Prostate gland (tissue), 2 donors: ENCODE data around the gene VSIR. TPM values are rescaled to one million over a fixed set of nuclear protein-coding genes. Genes with fewer than 3 reads are reported as not detected.

Experiments used
- DNase-seq: peaks from one replicate; pipeline ENCODE4 v3.0.0-alpha.2; 2019; ENCODE audit warnings: low spot score
- H3K27ac ChIP-seq, 2 donors: fragments of 200-600 bp; sonication (generic); 2 replicates each; pipeline ENCODE4 v1.5.1; 2017 to 2019
- H3K27me3 ChIP-seq: fragments of 200-600 bp; sonication (generic); replicated peaks from 2 replicates; pipeline ENCODE4 v1.5.1; 2019; ENCODE audit not compliant: insufficient read depth
- H3K36me3 ChIP-seq, 2 donors: fragments of 200-600 bp; sonication (generic); 1 replicate in 1 of 2; 2 replicates in 1 of 2; pipeline versions ENCODE4 v1.5.1 to v1.8.1; 2017 to 2019
- H3K4me1 ChIP-seq: fragments of 200-600 bp; sonication (generic); replicated peaks from 2 replicates; pipeline ENCODE4 v1.5.1; 2019
- H3K4me3 ChIP-seq, 2 donors: fragments of 200-600 bp; sonication (generic); 2 replicates each; pipeline ENCODE4 v1.5.1; 2017 to 2019
- H3K9me3 ChIP-seq: fragments of 200-600 bp; sonication (generic); 2 replicates; pipeline ENCODE4 v1.5.1; 2017
- POLR2A ChIP-seq: fragments of 450-650 bp; IDR thresholded peaks from one replicate; pipeline ENCODE4 v1.6.1; 2016; ENCODE audit warnings: antibody characterized with exemption, mild to moderate bottlenecking
- POLR2AphosphoS5 ChIP-seq: sonication (generic); formaldehyde crosslinking; IDR thresholded peaks from one replicate; pipeline ENCODE4 v1.6.1; 2017; ENCODE audit warnings: antibody characterized with exemption
- WGBS: methylation state at CpG from one replicate; pipeline ENCODE4 v1.1.5; 2018; 5-methylcytosine and 5-hydroxymethylcytosine counted together
- intact Hi-C: fragments of 100-400 bp; cut with DNase I; formaldehyde crosslinking; loops from one replicate; pipeline ENCODE4 v1.14.2; 2022
- total RNA-seq, 2 donors: library from RNA; depleted of rRNA; stranded (reverse); fragments of >200 nt; gene quantifications; one replicate each; pipeline ENCODE4 v1.1.0, GENCODE V29; 2016
- TF ChIP-seq, protein P1 (sequence below), 4 experiments: fragments of 200-600 bp in 2 of 4; fragments of 450-650 bp in 2 of 4; sonication (generic) in 2 of 4; IDR thresholded peaks; 1 replicate in 3 of 4; 2 replicates in 1 of 4; pipeline ENCODE4 v1.5.1; 2016 to 2019; ENCODE audit warnings: antibody characterized with exemption in 4 of 4, mild to moderate bottlenecking in 2 of 4, moderate library complexity in 2 of 4

The VSIR gene
- total RNA-seq, 2 donors from 2014 or later: 23.1 to 40.2 TPM

DNA sequence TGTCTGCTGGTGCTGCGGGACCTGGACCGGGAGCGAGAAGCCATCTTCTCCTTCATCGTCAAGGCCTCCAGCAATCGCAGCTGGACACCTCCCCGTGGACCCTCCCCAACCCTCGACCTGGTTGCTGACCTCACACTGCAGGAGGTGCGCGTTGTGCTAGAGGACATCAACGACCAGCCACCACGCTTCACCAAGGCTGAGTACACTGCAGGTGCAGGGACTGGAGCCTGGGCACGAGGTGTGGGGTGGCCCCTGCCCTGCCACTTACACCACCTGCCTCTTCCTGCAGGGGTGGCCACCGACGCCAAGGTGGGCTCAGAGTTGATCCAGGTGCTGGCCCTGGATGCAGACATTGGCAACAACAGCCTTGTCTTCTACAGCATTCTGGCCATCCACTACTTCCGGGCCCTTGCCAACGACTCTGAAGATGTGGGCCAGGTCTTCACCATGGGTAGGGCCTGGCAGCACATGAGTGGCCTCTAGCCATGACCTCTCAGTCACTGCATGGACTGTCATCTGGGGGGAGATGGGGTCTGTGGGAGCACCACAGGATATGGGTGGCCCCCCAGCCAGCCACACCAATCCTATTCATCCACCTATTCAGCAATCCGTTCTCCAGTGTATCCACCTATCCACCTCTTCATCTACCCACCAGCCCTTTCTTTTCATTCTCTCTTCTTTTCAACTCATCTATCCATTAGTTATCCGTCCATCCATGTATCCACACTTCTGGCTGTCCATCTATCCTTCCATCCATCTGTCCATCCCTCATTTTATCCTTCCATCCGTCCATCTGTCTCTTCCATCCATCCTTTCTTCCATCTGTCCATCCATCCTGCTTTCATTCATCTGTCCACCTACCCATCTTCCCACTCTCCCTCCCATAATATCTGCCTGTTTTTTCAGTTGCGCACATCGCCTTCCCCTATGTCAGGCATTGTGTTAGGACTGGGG, 34.5 kb upstream of the VSIR start:
- no peak for DNase-seq
- TF ChIP-seq POLR2AphosphoS5 (no peak), POLR2A (no peak)
- TF ChIP-seq, protein P1, sequence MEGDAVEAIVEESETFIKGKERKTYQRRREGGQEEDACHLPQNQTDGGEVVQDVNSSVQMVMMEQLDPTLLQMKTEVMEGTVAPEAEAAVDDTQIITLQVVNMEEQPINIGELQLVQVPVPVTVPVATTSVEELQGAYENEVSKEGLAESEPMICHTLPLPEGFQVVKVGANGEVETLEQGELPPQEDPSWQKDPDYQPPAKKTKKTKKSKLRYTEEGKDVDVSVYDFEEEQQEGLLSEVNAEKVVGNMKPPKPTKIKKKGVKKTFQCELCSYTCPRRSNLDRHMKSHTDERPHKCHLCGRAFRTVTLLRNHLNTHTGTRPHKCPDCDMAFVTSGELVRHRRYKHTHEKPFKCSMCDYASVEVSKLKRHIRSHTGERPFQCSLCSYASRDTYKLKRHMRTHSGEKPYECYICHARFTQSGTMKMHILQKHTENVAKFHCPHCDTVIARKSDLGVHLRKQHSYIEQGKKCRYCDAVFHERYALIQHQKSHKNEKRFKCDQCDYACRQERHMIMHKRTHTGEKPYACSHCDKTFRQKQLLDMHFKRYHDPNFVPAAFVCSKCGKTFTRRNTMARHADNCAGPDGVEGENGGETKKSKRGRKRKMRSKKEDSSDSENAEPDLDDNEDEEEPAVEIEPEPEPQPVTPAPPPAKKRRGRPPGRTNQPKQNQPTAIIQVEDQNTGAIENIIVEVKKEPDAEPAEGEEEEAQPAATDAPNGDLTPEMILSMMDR (IDR thresholded peaks at IDR 0.05): no peak
- no peaks in the 10 kb centered on the region for H3K4me1 ChIP-seq
- no peak overlapping the region for H3K4me3 ChIP-seq
- WGBS: 91% methylated on average over 21 of the region's 21 CpGs
- H3K27me3 ChIP-seq: no peaks in the 10 kb centered on the region
- H3K27ac ChIP-seq: no peak overlapping the region
- H3K9me3 ChIP-seq: no peaks in the 10 kb centered on the region
- no peaks in the 10 kb centered on the region for H3K36me3 ChIP-seq
- intact Hi-C loops: no loop called here

DNA sequence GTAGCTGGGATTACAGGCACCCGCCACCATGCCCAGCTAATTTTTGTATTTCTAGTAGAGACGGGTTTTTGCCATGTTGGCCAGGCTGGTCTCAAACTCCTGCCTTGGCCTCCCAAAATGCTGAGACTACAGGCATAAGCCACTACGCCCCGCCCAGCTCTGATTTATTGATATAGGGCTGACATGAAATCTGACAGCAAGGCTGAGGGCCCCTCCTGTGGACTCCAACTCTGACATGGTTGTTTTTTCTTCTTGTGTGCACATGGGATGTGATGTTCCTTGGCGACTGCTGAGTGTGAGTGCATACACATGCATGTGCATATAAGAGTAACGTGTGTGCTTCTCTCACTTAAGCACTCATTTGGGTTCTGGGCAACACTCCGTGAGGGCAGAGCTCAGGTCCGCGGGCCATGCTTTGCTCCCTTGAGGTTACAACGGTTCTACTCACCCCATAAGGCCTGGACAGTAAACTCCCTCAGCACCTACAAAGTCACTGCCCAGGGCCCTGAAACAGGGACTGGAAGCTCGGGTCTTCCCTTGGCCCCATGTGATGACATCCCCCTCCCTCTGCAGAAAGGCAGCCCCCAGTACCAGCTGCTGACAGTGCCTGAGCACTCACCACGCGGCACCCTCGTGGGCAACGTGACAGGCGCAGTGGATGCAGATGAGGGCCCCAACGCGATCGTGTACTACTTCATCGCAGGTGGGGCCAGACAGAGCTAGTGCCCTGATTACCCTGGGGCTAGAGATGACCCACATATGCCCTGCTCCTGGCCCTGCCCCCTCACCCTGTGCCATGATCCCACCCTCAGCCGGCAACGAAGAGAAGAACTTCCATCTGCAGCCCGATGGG, 33.6 kb upstream of the VSIR start:
- no peak overlapping the region for H3K4me3 ChIP-seq
- H3K9me3 ChIP-seq: no peaks in the 10 kb centered on the region
- DNase-seq: no peak
- no peak overlapping the region for H3K27ac ChIP-seq
- no peaks in the 10 kb centered on the region for H3K4me1 ChIP-seq
- no peaks in the 10 kb centered on the region for H3K27me3 ChIP-seq
- no peaks in the 10 kb centered on the region for H3K36me3 ChIP-seq
- TF ChIP-seq POLR2AphosphoS5 (no peak), POLR2A (no peak)
- TF ChIP-seq, protein P1 (IDR thresholded peaks at IDR 0.05): no peak
- WGBS: 91% methylated on average over 23 of the region's 23 CpGs
- intact Hi-C loops: no loop called here

DNA sequence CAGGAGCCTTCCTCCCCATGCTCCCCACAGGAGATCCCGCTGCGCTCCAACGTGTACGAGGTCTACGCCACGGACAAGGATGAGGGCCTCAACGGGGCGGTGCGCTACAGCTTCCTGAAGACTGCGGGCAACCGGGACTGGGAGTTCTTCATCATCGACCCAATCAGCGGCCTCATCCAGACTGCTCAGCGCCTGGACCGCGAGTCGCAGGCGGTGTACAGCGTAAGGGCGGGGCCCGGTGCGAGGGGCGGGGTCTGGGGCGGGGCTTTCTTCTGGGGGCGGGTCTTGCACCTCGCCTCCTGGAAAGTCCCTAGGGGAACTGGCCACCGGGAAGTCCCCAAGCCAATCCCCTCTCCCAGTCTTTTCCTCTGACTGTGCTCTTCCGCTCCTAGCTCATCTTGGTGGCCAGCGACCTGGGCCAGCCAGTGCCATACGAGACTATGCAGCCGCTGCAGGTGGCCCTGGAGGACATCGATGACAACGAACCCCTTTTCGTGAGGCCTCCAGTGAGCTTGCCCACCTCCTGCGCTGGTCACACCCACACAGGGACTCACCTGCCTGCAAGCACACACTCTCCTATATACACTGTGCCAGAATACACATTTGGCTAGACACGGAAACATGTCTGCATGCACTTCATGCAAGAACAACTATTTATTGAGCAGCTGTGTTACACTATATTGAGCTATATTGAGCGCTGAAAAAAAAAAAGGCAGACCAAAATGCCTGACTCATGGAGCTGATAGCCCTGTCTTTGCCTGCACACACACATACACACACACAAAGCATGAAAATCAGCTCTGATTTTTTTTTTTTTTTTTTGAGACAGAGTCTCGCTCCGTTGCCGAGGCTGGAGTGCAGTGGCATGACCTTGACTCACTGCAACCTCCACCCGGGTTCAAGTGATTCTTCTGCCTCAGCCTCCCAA, 32.7 kb upstream of the VSIR start:
- no peak overlapping the region for H3K4me3 ChIP-seq
- no peak overlapping the region for H3K27ac ChIP-seq
- no peak for DNase-seq
- TF ChIP-seq POLR2A: no peak
- TF ChIP-seq POLR2AphosphoS5: no peak
- TF ChIP-seq, protein P1 (IDR thresholded peaks at IDR 0.05): no peak
- intact Hi-C loops: no loop called here
- no peaks in the 10 kb centered on the region for H3K4me1 ChIP-seq
- H3K9me3 ChIP-seq: no peaks in the 10 kb centered on the region
- 38% methylated on average over 40 of the region's 41 CpGs for WGBS
- H3K27me3 ChIP-seq: no peaks in the 10 kb centered on the region
- H3K36me3 ChIP-seq: no peaks in the 10 kb centered on the region

DNA sequence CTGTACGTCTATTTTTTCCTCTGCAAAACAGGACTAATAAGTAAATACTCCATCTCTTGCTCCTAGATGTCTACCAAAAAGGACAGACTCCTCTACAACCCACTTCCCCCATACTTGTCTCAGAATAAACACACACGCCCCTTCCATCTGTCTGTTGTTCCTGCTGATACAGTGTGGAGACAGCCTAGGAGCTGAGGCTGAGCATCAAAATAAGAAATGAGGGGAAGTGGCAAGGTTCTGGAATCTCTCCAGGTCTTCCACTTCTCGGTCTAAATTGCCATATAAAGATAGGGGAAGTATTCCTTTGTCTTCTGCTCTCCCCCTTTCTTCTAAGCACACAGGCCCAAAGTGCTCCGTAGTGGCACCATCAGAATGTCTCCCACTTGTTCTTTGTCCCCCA, 30.8 kb upstream of the VSIR start:
- intact Hi-C loops: no loop called here
- H3K27ac ChIP-seq: no peak overlapping the region
- TF ChIP-seq, protein P1 (IDR thresholded peaks at IDR 0.05): no peak
- TF ChIP-seq POLR2A (no peak), POLR2AphosphoS5 (no peak)
- H3K36me3 ChIP-seq: no peaks in the 10 kb centered on the region
- H3K4me3 ChIP-seq: no peak overlapping the region
- no peak for DNase-seq
- WGBS: 35% methylated on average over 4 of the region's 4 CpGs
- no peaks in the 10 kb centered on the region for H3K4me1 ChIP-seq
- H3K27me3 ChIP-seq: no peaks in the 10 kb centered on the region
- no peaks in the 10 kb centered on the region for H3K9me3 ChIP-seq
